ENCODE measurements around the gene ARHGAP4.

Gene ARHGAP4

GRCh38 chrX:153961292-153961691, 35.2 kb upstream of the ARHGAP4 start:
- no peak for DNase-seq

GRCh38 chrX:153960786-153961185, 34.7 kb upstream of the ARHGAP4 start:
- DNase-seq: no peak

- DNase-seq: no peak
Observed at GRCh38 chrX:153960077-153960476, 34.0 kb upstream of the ARHGAP4 start.

GRCh38 chrX:153959649-153960048, 33.6 kb upstream of the ARHGAP4 start:
- DNase-seq: no peak

- no peak for DNase-seq
Observed at GRCh38 chrX:153958605-153959004, 32.5 kb upstream of the ARHGAP4 start.

- DNase-seq: no peak
Observed at GRCh38 chrX:153957224-153957623, 31.2 kb upstream of the ARHGAP4 start.

GRCh38 chrX:153956044-153956907, 30.2 kb upstream of the ARHGAP4 start:
- no peak for DNase-seq

GRCh38 chrX:153955228-153955732, 29.2 kb upstream of the ARHGAP4 start:
- no peak for DNase-seq

- no peak for DNase-seq
Observed at GRCh38 chrX:153954558-153955227, 28.6 kb upstream of the ARHGAP4 start.

- DNase-seq: no peak
Observed at GRCh38 chrX:153953892-153954557, 28.0 kb upstream of the ARHGAP4 start.

- DNase-seq: peak; percentile 59
Observed at GRCh38 chrX:153953342-153953830, 27.3 kb upstream of the ARHGAP4 start.

- no peak for DNase-seq
Observed at GRCh38 chrX:153952373-153953026, 26.4 kb upstream of the ARHGAP4 start.

GRCh38 chrX:153951683-153952372, 25.8 kb upstream of the ARHGAP4 start:
- DNase-seq: no peak

GRCh38 chrX:153950127-153950526, 24.1 kb upstream of the ARHGAP4 start:
- no peak for DNase-seq

- DNase-seq: no peak
Observed at GRCh38 chrX:153948847-153949805, 23.1 kb upstream of the ARHGAP4 start.

- DNase-seq: no peak
Observed at GRCh38 chrX:153948002-153948466, 22.0 kb upstream of the ARHGAP4 start.

GRCh38 chrX:153947009-153947769, 21.1 kb upstream of the ARHGAP4 start:
- DNase-seq: peak; percentile 76

GRCh38 chrX:153945956-153946943, 20.2 kb upstream of the ARHGAP4 start:
- no peak for DNase-seq

GRCh38 chrX:153944800-153945150, 18.7 kb upstream of the ARHGAP4 start:
- DNase-seq: no peak

Data from NCI-H2171 treated with DMSO at 0.1 percent for 48 hours (cell line).